AG09319 (cell line): ENCODE measurements around the gene LILRB2.

Source experiments
- DNase-seq: peaks from one replicate; pipeline ENCODE4 v3.0.0-alpha.2; 2010; ENCODE audit warnings: low read depth; ENCODE audit errors: extremely low read depth
- CTCF ChIP-seq: IDR thresholded peaks from 2 replicates; pipeline ENCODE4 v1.5.1; 2011; ENCODE audit warnings: low read depth, mild to moderate bottlenecking, inconsistent platforms, low read length, moderate library complexity

Gene LILRB2

DNA sequence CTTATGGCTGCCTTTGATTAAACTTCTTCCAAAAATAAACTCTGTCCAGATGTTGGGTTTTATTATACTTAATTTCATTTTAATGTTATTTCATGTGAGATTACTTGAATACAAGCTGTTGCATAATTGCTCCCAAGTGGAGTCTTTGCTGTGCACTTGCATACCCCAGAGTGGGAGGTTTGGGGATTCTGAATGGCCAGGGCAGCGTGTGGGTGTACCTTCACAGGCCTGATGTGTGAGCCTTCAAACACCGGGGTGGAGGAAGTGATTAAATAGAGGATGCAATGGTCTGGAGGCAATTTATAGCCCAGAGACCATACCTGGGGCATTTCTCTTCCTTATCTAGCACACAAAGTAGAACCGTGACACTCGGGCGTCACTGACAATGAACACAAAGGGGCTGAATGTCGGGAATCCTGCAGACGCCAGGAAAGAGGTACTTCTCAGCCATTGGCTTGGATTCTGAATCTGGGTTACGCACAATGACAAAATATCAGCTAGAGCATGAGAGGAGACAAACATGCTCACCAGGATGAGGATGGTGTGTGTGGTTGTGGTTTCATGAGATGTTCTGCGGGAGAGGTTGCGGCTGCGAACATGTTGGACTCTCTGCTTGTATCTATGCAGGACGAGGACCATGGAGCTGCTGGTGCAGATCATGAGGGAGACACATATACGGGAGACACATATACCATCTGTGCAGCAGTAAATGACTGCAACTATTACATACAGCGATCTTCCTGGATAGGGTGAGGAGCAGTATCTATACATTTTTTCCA is 39.2 kb upstream of the LILRB2 start:
- no peak for TF ChIP-seq CTCF
- no peak for DNase-seq

DNA sequence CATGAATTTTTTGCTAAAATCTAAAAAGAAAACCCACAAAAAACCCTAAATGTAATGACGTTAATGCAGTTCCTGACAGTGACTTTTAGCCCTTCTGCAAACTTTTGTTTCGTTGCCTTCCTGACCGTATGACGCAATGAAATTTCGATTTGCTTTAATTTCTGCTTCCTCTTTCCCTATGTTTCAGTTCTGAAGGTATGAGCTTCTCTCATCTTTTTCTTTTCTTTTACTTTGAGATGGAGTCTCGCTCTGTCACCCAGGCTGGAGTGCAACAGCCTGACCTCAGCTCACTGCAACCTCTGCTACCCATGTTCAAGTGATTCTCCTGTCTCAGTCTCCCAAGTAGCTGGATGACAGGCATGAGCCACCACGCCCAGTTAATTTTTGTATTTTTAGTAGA is 38.1 kb upstream of the LILRB2 start:
- no peak for TF ChIP-seq CTCF
- DNase-seq, result no peak

- TF ChIP-seq CTCF, result no peak
- DNase-seq, result no peak
Measured at GRCh38 chr19:54317965-54318240, 37.0 kb upstream of the LILRB2 start.

DNA sequence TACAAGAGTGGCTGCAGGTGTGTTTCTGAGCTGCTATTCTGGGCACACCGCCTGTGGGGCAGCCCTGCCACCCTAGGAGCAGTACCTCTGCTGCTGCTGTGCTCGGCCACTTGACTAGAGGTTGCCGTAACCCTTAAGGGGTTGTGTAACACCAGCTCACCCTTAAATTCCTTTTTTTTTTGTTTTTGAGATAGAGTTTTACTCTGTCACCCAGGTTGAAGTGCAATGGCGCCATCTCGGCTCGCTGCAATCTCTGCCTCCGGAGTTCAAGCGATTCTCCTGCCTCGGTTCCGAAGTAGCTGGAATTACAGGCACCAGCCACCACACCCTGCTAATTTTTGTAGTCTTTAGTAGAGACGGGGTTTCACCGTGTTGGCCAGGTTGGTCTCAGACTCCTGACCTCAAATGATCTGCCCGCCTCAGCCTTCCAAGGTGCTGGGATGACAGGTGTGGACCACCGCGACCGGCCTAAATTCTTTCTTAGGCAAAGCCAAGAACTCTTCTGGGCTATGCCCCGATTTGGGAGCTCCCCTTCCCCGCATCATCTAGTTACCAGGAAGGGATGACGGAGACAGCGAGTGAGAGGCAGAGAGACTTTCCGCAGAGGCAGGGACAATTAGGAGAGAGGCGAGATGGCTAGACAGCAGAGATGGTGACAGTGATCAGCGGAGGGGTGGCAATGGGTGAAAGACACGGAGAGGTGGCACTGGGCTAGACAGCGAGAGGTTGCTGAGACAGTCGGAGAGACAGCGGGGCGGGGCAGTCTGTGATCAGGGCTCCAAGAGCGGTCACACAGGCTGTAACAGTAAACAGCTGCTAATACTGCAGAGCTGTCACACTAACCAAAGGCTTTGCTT is 36.4 kb upstream of the LILRB2 start:
- no peak for DNase-seq
- no peak for TF ChIP-seq CTCF

DNA sequence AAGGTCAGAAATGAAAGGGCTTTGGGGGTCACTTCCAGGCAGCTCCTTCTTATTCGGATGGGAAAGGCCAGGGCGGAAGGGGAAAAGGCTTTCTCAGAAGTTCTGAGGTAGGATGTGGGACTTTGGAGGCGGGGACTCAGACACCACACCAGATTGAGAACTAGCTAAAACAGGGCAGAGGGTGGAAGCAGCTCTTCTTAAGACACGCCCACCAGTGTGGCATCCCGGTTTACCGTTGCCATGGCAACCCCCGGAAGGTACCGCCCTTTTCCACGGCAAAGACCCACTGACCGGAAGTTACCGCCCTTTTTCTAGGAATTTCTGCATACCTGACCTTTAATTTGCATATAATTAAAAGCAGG is 35.8 kb upstream of the LILRB2 start:
- no peak for DNase-seq
- TF ChIP-seq CTCF, result no peak

DNA sequence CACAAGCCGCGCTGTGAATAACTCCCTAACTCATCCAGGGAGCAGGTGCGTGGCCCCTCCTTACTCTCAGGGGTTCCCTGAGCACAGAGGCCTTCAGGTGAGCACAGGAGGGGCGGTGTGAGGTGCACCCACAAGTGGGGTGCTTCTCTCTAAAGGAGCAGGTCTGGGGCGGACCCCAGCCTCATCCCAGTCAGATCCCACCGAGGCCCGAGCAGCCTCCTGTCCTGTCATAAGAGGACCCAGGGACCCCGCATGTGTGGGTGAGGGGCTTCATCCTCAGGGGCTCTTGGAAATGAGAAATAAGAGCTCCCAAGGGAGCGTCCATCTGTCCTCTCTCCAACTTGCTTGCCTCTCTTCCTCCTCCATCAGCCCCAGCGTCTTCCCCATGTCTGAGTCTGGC is 35.0 kb upstream of the LILRB2 start:
- no peak for DNase-seq
- no peak for TF ChIP-seq CTCF
